AG04449 (cell line): ENCODE results near the gene UGT2B28.
"Not testable (repeated sequence)": the region's sequence is repeated elsewhere in the genome, so short reads cannot be mapped to it uniquely, and the experiment has no call there.

ENCODE experiments used
- CTCF ChIA-PET: fragments of 350-600 bp; formaldehyde crosslinking; extraction: SDS; loops from one replicate; lab custom pipeline; 2021; ENCODE audit warnings: antibody characterized with exemption; lab: Yijun Ruan, JAX
- POLR2A ChIA-PET: fragments of 400-600, 350-600 bp; formaldehyde crosslinking; extraction: SDS; loops from one replicate; lab custom pipeline; 2020; ENCODE audit warnings: antibody characterized with exemption, inconsistent platforms; lab: Yijun Ruan, JAX
- DNase-seq: peaks from one replicate; pipeline ENCODE4 v3.0.0-alpha.2; 2010; ENCODE audit warnings: low read depth, low spot score
- H3K4me3 ChIP-seq: 2 replicates; pipeline ENCODE4 v1.5.1; 2011; ENCODE audit warnings: low read depth, mild to moderate bottlenecking, control low read depth, low read length
- TF ChIP-seq, protein P1 (sequence below): IDR thresholded peaks from one replicate; pipeline ENCODE4 v1.5.1; 2011; ENCODE audit warnings: mild to moderate bottlenecking, moderate library complexity, low read length, control low read depth, inconsistent platforms; ENCODE audit not compliant: insufficient read depth; ENCODE audit errors: missing control alignments

The UGT2B28 gene

DNA sequence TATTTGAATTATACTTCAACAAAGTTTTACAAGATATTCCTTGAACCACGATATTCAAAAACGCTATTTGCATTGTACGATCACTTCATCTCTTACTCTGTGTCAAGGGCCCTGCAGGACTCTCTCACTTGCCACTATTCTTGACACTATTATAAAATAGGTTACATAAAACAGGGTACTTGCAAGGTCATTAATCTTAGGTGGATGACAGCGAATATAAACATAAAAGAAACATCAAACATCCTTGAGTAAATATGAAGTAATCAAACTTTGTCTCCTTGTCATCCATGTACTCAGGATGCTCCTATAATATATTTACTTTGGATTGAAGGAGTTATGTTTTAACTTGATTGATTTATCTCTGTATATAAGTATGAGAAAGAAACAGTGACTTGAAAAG is at the start of gene UGT2B28:
Gene UGT2B28 (plus strand): TSS at position 395 of the 400 bp plus-strand sequence. CDS start 26 bp downstream, outside the sequence.
- H3K4me3 ChIP-seq, DNase-seq, CTCF ChIA-PET, POLR2A ChIA-PET: not testable (repeated sequence)

DNA sequence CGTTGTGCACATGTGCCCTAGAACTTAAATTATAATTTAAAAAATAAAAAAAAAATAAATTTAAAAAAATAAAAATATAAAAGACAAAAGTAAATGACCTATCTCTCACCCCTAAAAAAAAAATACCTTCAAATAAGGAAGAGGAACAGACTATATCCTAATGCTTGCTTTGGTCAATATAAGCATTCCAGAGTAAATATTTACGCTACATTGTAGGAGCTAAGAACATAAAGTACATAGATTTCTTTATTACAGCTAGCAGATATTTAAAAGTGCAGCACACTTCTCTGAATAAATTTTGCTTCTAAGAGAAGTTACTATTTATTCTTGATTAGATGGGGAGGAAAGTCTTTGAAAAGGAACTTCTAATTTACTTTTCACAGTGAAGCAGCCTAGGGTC is 41.2 kb upstream of the UGT2B28 start:
- H3K4me3 ChIP-seq = no peak overlapping the region
- TF ChIP-seq, protein P1, sequence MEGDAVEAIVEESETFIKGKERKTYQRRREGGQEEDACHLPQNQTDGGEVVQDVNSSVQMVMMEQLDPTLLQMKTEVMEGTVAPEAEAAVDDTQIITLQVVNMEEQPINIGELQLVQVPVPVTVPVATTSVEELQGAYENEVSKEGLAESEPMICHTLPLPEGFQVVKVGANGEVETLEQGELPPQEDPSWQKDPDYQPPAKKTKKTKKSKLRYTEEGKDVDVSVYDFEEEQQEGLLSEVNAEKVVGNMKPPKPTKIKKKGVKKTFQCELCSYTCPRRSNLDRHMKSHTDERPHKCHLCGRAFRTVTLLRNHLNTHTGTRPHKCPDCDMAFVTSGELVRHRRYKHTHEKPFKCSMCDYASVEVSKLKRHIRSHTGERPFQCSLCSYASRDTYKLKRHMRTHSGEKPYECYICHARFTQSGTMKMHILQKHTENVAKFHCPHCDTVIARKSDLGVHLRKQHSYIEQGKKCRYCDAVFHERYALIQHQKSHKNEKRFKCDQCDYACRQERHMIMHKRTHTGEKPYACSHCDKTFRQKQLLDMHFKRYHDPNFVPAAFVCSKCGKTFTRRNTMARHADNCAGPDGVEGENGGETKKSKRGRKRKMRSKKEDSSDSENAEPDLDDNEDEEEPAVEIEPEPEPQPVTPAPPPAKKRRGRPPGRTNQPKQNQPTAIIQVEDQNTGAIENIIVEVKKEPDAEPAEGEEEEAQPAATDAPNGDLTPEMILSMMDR = no peak
- no peak for DNase-seq
- ChIA-PET POLR2A (no interaction called here), CTCF (no interaction called here)

DNA sequence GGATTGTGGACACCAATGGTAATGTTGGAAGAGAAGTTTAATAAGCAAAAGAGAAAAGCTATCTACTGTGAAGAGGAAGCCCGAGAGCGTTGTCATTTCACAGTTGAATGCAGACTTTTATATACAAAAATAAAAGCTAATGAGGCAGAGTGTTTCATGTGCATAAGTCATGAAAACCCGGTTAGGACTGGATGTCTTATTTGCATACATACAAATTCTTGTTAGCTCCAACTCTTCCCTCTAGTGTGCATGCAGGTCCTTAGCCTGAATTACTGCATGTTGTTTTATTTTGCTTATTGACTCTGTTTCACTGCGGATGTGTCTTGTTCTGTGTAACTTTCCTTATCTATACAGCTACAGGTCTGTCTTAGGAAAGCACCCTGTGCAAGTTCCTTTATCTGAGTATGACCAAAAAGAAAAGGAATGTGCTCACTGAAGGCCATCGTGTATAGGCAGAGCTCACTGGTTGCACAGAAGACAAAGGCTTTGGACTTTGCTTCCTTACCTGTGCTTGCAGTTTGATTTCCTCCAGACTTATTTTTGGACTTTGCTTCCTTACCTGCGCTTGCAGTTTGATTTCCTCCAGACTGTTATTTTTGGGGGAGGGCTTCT is 40.6 kb upstream of the UGT2B28 start:
- ChIA-PET CTCF (no interaction called here), POLR2A (no interaction called here)
- H3K4me3 ChIP-seq = no peak overlapping the region
- TF ChIP-seq, protein P1 = no peak
- DNase-seq = no peak

DNA sequence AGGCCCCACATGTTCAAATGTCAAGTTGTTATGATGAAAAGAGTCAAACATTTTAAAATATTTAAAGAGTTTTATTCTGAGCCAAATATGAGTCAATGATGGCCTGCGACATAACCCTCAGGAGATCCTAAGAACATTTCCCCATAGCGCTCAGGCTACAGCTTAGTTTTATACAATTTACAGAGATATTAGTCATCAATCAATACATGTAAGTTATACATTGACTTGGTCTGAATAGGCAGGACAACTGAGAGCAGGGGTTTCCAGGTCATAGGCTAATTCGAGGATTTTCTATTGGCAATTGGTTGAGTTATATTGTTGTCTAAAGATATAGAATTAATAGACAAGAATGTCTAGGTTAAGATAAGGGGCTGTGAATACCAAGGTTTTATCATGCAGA is 39.5 kb upstream of the UGT2B28 start:
- POLR2A ChIA-PET, CTCF ChIA-PET, DNase-seq, H3K4me3 ChIP-seq: not testable (repeated sequence)

DNA sequence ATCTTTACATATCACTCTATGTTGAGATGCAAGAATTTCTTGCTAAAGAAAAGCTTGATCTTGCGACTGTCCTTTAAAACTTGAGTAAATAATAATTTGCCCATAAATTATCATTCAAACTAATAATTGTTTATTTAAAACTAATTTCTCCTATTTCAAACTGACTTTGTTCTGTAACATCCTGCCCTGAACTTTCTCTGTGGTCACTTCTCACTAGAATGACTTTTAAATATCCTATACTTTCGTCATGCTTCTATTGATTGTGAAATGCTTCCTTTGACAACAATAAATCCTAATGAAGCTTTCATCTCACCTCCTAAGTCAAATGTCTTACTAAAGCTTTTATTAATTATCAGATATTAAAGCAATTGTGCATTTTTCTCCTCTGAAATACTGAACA is 38.5 kb upstream of the UGT2B28 start:
- DNase-seq, POLR2A ChIA-PET, CTCF ChIA-PET, H3K4me3 ChIP-seq: not testable (repeated sequence)

DNA sequence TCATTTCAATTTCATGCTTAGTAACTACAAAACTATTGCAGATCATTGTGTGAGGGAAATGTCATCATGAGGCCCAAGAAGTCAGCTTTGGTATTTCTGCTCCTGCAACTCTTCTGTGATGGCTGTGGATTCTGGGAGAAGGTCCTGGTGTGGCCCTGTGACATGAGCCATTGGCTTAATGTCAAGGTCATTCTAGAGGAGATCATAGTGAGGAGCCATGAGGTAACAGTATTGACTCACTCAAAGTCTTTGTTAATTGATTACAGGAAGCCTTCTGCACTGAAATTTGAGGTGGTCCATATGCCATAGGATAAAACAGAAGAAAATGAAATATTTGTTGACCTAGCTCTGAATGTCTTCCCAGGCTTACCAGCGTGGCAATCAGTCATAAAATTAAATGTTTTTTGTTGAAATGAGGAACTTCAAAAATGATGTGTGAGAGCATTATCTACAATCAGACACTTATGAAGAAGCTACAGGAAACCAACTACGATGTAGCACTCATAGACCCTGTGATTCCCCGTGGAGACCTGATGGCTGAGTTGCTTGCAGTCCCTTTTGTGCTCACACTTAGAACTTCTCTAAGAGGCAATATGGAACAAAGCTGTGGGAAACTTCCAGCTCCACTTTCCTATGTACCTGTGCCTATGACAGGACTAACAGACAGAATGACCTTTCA is 37.6 kb upstream of the UGT2B28 start:
- CTCF ChIA-PET, H3K4me3 ChIP-seq, DNase-seq, POLR2A ChIA-PET: not testable (repeated sequence)

DNA sequence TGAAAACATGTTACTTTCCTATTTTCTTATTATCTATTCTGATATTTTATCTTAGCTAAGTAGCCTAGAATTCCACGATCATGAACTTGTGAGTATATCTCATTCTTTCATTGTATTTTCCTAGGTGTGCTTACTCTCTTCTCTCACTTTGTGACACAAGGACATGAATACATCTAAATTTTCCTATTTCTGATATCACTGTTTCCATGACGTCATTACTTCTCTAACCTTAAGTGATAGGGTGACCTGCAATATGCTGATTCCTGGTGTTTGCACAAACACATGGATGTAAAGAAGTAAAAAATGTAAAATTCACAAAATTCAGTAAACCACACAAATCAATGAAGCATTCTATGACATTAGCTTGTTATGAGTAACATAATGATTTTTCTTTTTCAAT is 29.4 kb upstream of the UGT2B28 start:
- H3K4me3 ChIP-seq, POLR2A ChIA-PET, DNase-seq, CTCF ChIA-PET: not testable (repeated sequence)

DNA sequence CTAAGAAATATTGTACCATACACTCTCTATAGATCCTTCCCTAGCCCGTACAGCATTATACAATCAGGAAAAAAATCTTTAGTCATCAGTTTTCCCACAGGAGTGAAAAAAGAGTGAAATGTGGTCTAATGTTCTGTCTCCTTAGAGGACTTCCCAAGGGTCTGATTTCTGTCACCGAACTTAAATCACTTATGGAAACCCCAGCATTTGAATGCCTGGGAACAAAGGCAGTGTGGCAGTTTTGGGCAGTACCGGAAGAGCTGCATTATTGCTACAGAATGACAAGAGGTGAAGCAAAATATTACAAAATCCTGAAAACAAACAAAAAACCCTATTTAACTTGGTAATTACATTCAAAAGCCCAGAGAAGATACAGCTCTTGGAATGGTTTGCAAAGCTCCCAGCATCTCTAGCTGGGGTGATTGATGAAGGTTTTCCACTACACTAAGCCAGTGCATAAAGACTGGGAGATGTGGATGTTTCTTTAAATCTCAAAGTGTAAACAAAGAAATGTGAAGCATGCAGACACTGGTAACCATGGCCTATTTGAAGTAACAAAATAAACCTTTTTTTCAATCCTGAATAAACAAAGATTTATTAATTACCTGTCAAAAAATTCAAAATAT is 27.0 kb upstream of the UGT2B28 start:
- DNase-seq, H3K4me3 ChIP-seq, POLR2A ChIA-PET, CTCF ChIA-PET: not testable (repeated sequence)

DNA sequence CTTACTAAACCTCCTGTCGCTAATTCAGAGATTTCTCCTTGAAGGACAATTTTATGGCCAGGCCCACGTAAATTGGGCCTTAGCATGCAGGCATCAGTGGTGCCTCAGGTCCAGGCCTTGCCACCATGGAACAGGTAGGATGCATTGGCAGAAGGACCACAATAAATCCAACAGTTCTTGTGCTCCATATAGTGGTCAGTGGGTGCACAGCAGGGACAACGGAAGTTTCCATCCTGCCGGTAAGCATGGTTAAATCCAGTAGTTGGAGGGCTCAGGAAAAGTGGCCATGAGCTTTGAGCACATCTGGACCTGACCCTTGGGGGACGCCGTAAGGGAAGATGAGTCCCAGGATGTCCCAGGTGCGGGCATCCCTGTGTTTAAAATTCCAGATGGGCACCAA is 11.7 kb upstream of the UGT2B28 start:
- POLR2A ChIA-PET, DNase-seq, CTCF ChIA-PET, H3K4me3 ChIP-seq: not testable (repeated sequence)

DNA sequence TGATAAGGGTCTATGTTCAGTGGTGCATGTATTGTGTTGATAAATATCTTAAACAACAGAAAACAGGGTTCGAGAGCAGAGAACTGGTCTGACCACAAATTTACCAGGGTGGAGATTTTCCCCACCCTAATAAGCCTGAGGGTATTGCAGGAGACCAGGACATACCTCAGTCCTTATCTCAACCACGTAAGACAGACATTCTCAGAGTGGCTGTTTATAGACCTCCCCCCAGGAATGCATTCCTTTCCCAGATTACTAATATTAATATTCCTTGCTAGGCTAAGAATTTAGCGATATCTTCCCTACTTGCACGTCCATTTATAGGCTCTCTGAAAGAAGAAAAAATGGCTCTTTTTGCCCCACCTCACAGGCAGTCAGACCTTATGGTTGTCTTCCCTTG is 16.1 kb downstream of the UGT2B28 start:
- H3K4me3 ChIP-seq, CTCF ChIA-PET, DNase-seq, POLR2A ChIA-PET: not testable (repeated sequence)

DNA sequence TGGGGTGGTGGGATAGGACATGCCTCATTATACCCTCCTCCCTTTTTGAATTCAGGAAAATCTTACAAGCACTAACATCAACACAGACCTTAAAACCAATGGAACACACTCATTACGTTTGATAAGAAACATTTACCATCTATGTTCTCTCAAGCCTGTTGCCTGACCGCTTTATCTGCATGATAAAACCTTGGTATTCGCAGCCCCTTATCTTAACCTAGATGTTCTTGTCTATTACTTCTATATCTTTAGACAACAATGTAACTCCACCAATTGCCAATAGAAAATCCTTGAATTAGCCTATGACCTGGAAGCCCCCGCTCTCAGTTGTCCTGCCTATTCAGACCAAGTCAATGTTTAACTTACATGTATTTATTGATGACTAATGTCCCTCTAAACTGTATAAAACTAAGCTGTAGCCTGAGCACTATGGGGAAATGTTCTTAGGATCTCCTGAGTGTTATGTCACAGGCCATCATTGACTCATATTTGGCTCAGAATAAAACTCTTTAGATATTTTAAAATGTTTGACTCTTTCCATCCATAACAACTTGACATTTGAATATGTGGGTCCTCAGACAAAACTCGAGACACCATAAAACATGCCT is 28.3 kb downstream of the UGT2B28 start:
- CTCF ChIA-PET, POLR2A ChIA-PET, H3K4me3 ChIP-seq, DNase-seq: not testable (repeated sequence)

DNA sequence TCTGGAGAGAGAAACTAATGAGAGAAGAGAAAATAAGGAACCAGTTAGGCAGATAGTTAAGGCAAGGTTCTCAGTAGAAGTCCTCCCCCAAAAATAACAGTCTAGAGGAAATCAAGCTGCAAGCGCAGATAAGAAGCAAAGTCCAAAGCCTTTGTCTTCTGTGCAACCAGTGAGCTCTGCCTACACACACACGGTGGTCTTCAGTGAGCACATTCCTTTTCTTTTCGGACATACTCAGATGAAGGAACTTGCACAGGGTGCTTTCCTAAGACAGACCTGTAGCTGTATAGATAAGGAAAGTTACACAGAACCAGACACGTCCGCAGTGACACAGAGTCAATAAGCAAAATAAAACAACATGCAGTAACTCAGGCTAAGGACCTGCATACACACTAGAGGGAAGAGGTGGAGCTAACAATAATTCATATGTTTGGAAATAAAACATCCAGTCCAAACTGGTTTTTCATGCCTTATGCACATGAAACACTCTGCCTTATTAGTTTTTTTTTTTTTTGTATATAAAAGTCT is 29.3 kb downstream of the UGT2B28 start:
- POLR2A ChIA-PET, H3K4me3 ChIP-seq, CTCF ChIA-PET, DNase-seq: not testable (repeated sequence)

DNA sequence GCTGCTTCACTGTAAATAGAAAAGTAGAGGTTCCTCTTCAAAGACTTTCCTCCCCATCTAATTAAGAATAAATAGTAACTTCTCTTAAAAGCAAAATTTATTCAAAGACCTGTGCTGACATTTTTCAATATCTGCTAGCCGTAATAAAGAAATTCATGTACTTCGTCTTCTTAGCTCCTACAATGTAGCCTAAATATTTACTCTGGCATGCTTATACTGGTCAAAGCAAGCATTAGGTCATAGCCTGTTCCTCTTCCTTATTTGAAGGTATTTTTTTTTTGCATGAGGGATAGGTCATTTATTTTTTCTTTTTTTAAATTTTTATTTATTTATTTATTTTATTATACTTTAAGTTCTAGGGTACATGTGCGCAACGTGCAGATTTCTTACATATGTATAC is 30.0 kb downstream of the UGT2B28 start:
- POLR2A ChIA-PET, DNase-seq, H3K4me3 ChIP-seq, CTCF ChIA-PET: not testable (repeated sequence)
